Smooth muscle cell (in vitro differentiated cells): Measurements from ENCODE around the gene FYB1. TPM values are rescaled to one million over a fixed set of nuclear protein-coding genes. Genes with fewer than 3 reads are reported as not detected.

ENCODE experiments used
- DNase-seq: peaks from one replicate; lab custom pipeline; 2025; ENCODE audit not compliant: unreplicated experiment; lab: John Stamatoyannopoulos, UW
- H2AFZ ChIP-seq: fragments of 200-600 bp; sonication (generic); 2 replicates; pipeline ENCODE4 v1.6.0; 2016; ENCODE audit warnings: antibody characterized with exemption, low read depth, mild to moderate bottlenecking
- H3F3A ChIP-seq: fragments of 200-600 bp; sonication (generic); 2 replicates; pipeline ENCODE4 v1.6.0; 2017; ENCODE audit warnings: antibody characterized with exemption, low read depth
- H3K27ac ChIP-seq: fragments of 200-600 bp; sonication (generic); 2 replicates; pipeline ENCODE4 v1.5.1; 2016; ENCODE audit warnings: low read depth, mild to moderate bottlenecking
- H3K27me3 ChIP-seq: fragments of 200-600 bp; sonication (generic); 2 replicates; pipeline ENCODE4 v1.6.1; 2016; ENCODE audit warnings: low read depth, mild to moderate bottlenecking
- H3K36me3 ChIP-seq: fragments of 200-600 bp; sonication (generic); 2 replicates; pipeline ENCODE4 v1.5.1; 2016; ENCODE audit warnings: low read depth
- H3K4me1 ChIP-seq: fragments of 200-600 bp; sonication (generic); 2 replicates; pipeline ENCODE4 v1.5.1; 2016; ENCODE audit warnings: low read depth
- H3K4me2 ChIP-seq: fragments of 200-600 bp; sonication (generic); 2 replicates; pipeline ENCODE4 v1.6.0; 2016; ENCODE audit warnings: mild to moderate bottlenecking
- H3K4me3 ChIP-seq: fragments of 200-600 bp; sonication (generic); 2 replicates; pipeline ENCODE4 v1.5.1; 2016; ENCODE audit warnings: mild to moderate bottlenecking
- H3K79me2 ChIP-seq: fragments of 200-600 bp; sonication (generic); 2 replicates; pipeline ENCODE4 v1.6.0; 2016; ENCODE audit warnings: low read depth, mild to moderate bottlenecking
- H3K9ac ChIP-seq: fragments of 200-600 bp; sonication (generic); 2 replicates; pipeline ENCODE4 v1.6.0; 2016; ENCODE audit warnings: low read depth
- H3K9me3 ChIP-seq: fragments of 200-600 bp; sonication (generic); replicated peaks from 2 replicates; pipeline ENCODE4 v1.5.1; 2016; ENCODE audit warnings: low read depth
- H4K20me1 ChIP-seq: fragments of 200-600 bp; sonication (generic); 2 replicates; pipeline ENCODE4 v1.6.0; 2016; ENCODE audit warnings: low read depth
- WGBS: methylation state at CpG from one replicate; pipeline ENCODE4 v1.1.7; 2016; ENCODE audit warnings: low lambda C conversion rate; 5-methylcytosine and 5-hydroxymethylcytosine counted together
- polyA plus RNA-seq: library from polyadenylated mRNA; unstranded; fragments of >200 nt; fragmentation: Nextera tagmentation; extraction: Ambion mirVana; gene quantifications from 2 replicates; pipeline ENCODE4 v1.2.1, GENCODE V29; 2016
- total RNA-seq: library from RNA; depleted of rRNA; stranded (reverse); fragments of >200 nt; gene quantifications from 2 replicates; pipeline ENCODE4 v1.2.3, GENCODE V29; 2014
- TF ChIP-seq, protein P1 (sequence below): fragments of 200-600 bp; sonication (generic); IDR thresholded peaks from 2 replicates; pipeline ENCODE4 v1.5.1; 2017; ENCODE audit warnings: borderline replicate concordance, mild to moderate bottlenecking, antibody characterized with exemption; ENCODE audit not compliant: insufficient read depth, poor library complexity, severe bottlenecking

The FYB1 gene
- total and polyA plus RNA-seq, 2 experiments from 2014 or later, result 0.06 to 0.22 TPM

- DNase-seq, result no peak
- no peaks in the 10 kb centered on the region for H3K79me2 ChIP-seq
- no peak overlapping the region for H3K4me2 ChIP-seq
- TF ChIP-seq, protein P1, sequence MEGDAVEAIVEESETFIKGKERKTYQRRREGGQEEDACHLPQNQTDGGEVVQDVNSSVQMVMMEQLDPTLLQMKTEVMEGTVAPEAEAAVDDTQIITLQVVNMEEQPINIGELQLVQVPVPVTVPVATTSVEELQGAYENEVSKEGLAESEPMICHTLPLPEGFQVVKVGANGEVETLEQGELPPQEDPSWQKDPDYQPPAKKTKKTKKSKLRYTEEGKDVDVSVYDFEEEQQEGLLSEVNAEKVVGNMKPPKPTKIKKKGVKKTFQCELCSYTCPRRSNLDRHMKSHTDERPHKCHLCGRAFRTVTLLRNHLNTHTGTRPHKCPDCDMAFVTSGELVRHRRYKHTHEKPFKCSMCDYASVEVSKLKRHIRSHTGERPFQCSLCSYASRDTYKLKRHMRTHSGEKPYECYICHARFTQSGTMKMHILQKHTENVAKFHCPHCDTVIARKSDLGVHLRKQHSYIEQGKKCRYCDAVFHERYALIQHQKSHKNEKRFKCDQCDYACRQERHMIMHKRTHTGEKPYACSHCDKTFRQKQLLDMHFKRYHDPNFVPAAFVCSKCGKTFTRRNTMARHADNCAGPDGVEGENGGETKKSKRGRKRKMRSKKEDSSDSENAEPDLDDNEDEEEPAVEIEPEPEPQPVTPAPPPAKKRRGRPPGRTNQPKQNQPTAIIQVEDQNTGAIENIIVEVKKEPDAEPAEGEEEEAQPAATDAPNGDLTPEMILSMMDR, result no peak
- 67% methylated on average over 5 of the region's 5 CpGs for WGBS
- no peaks in the 10 kb centered on the region for H3K27me3 ChIP-seq
- H3F3A ChIP-seq, result no peaks in the 10 kb centered on the region
- no peaks in the 10 kb centered on the region for H4K20me1 ChIP-seq
- H3K4me1 ChIP-seq, result no peaks in the 10 kb centered on the region
- H3K4me3 ChIP-seq, result no peak overlapping the region
- no peak overlapping the region for H3K27ac ChIP-seq
- H2AFZ ChIP-seq, result no peak overlapping the region
- no peaks in the 10 kb centered on the region for H3K9me3 ChIP-seq
- H3K9ac ChIP-seq, result no peak overlapping the region
- no peaks in the 10 kb centered on the region for H3K36me3 ChIP-seq
Measured at GRCh38 chr5:39160576-39161213, 58.7 kb downstream of the FYB1 start.

DNA sequence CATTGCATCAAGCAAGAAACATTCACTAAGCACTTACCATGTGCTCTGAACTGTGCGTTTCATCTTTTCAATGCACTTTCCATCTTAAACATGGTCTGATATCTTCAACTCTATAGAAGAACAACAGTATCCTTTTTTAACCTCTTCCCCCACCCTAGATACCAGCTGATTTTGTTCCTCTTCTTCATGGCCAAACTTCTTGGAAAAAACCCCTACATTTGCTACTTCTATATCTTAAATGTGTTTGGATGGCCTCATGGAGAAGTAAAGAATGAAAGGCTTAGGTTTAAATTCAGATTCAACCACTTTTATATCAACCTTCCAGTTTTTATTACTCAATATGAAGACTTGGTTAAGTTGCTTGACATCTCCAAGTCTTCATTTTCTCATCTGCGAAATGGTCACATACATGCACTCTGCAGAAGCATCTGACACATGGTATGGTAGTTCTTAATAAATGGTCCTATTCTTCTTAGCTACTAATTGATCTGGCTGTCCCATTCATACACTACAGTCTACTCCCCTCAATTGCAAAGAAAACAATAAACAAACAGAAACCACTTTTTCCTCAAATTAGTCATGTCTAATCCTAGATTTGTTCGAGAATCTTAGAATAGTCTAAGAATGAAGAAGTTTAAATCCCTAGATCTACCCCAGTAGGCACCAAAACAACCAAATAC is 59.4 kb downstream of the FYB1 start:
- H3K9ac ChIP-seq, result no peak overlapping the region
- H3K27ac ChIP-seq, result no peak overlapping the region
- H3K9me3 ChIP-seq, result no peaks in the 10 kb centered on the region
- no peaks in the 10 kb centered on the region for H3K4me1 ChIP-seq
- H3K27me3 ChIP-seq, result no peaks in the 10 kb centered on the region
- DNase-seq, result no peak
- 78% methylated on average over 3 of the region's 3 CpGs for WGBS
- no peaks in the 10 kb centered on the region for H3K36me3 ChIP-seq
- H3K4me3 ChIP-seq, result no peak overlapping the region
- no peak overlapping the region for H2AFZ ChIP-seq
- TF ChIP-seq, protein P1, result no peak
- no peaks in the 10 kb centered on the region for H3K79me2 ChIP-seq
- H3F3A ChIP-seq, result no peaks in the 10 kb centered on the region
- no peaks in the 10 kb centered on the region for H4K20me1 ChIP-seq
- H3K4me2 ChIP-seq, result no peak overlapping the region

DNA sequence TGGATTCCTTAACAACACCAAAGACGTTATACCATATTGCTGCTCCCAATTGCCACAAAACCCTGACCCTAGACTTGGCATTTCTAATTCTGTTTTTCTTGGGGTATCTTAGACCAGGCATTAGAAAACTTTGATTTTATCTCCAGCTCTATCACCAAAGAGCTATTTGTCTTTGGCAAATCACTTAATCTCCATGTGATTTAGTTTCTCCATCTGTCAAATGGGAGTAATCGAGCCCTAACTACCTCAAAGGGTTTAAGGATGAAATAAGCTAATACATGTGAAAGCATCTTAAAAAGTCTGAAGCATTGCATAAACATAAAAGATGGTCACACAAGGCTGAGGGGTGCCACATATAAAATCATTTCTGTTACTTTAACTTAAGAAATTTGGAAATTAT is 60.6 kb downstream of the FYB1 start:
- no peak overlapping the region for H3K4me2 ChIP-seq
- no peaks in the 10 kb centered on the region for H3F3A ChIP-seq
- H4K20me1 ChIP-seq, result no peaks in the 10 kb centered on the region
- no peak overlapping the region for H3K27ac ChIP-seq
- H2AFZ ChIP-seq, result no peak overlapping the region
- no peaks in the 10 kb centered on the region for H3K9me3 ChIP-seq
- H3K79me2 ChIP-seq, result no peaks in the 10 kb centered on the region
- H3K27me3 ChIP-seq, result no peaks in the 10 kb centered on the region
- H3K4me1 ChIP-seq, result no peaks in the 10 kb centered on the region
- no peak overlapping the region for H3K4me3 ChIP-seq
- no peak for DNase-seq
- H3K9ac ChIP-seq, result no peak overlapping the region
- WGBS, result 75% methylated on average over 2 of the region's 2 CpGs
- TF ChIP-seq, protein P1, result no peak
- H3K36me3 ChIP-seq, result no peaks in the 10 kb centered on the region
